ENCODE results near the gene FGF14.

DNA sequence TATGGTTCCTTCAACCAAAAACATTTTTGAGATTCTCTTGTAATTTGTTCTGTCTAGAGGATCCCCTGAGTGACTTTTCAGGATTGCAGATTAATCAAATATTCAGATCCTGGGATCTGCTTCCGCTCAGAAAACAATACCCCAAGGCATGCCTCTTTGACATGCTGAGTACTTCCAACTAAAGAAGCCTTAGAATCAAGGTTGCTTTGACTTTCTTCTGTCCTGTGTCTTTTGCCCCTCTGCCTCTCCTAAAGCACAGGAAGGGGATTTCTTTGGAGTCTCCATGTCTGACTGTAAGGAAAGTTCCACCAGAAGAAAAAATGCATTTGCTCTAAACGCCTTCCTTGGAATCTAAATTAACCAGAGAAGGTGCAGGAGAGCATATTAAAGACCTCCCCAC lies 431.5 kb downstream of the FGF14 start:
- TF ChIP-seq, protein P1, sequence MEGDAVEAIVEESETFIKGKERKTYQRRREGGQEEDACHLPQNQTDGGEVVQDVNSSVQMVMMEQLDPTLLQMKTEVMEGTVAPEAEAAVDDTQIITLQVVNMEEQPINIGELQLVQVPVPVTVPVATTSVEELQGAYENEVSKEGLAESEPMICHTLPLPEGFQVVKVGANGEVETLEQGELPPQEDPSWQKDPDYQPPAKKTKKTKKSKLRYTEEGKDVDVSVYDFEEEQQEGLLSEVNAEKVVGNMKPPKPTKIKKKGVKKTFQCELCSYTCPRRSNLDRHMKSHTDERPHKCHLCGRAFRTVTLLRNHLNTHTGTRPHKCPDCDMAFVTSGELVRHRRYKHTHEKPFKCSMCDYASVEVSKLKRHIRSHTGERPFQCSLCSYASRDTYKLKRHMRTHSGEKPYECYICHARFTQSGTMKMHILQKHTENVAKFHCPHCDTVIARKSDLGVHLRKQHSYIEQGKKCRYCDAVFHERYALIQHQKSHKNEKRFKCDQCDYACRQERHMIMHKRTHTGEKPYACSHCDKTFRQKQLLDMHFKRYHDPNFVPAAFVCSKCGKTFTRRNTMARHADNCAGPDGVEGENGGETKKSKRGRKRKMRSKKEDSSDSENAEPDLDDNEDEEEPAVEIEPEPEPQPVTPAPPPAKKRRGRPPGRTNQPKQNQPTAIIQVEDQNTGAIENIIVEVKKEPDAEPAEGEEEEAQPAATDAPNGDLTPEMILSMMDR (IDR thresholded peaks at IDR 0.05): no peak
- TF ChIP-seq, protein P2, sequence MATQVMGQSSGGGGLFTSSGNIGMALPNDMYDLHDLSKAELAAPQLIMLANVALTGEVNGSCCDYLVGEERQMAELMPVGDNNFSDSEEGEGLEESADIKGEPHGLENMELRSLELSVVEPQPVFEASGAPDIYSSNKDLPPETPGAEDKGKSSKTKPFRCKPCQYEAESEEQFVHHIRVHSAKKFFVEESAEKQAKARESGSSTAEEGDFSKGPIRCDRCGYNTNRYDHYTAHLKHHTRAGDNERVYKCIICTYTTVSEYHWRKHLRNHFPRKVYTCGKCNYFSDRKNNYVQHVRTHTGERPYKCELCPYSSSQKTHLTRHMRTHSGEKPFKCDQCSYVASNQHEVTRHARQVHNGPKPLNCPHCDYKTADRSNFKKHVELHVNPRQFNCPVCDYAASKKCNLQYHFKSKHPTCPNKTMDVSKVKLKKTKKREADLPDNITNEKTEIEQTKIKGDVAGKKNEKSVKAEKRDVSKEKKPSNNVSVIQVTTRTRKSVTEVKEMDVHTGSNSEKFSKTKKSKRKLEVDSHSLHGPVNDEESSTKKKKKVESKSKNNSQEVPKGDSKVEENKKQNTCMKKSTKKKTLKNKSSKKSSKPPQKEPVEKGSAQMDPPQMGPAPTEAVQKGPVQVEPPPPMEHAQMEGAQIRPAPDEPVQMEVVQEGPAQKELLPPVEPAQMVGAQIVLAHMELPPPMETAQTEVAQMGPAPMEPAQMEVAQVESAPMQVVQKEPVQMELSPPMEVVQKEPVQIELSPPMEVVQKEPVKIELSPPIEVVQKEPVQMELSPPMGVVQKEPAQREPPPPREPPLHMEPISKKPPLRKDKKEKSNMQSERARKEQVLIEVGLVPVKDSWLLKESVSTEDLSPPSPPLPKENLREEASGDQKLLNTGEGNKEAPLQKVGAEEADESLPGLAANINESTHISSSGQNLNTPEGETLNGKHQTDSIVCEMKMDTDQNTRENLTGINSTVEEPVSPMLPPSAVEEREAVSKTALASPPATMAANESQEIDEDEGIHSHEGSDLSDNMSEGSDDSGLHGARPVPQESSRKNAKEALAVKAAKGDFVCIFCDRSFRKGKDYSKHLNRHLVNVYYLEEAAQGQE (IDR thresholded peaks at IDR 0.05; ENCODE audit: low read depth, low read length): no peak
- TF ChIP-seq FOXM1 (IDR thresholded peaks at IDR 0.05; ENCODE audit: low read depth) (no peak), CHD2 (IDR thresholded peaks at IDR 0.05; ENCODE audit: low read length, partially characterized antibody) (no peak), GATA2 (CRISPR knock-in tag; IDR thresholded peaks at IDR 0.05) (no peak), SIN3A (IDR thresholded peaks at IDR 0.05; ENCODE audit: borderline replicate concordance, low read depth, low read length) (no peak), TAF1 (IDR thresholded peaks at IDR 0.05; ENCODE audit: borderline replicate concordance, low read depth, low read length) (no peak), MEF2A (IDR thresholded peaks at IDR 0.05; ENCODE audit: borderline replicate concordance, low read depth) (no peak), RAD21 (IDR thresholded peaks at IDR 0.05; ENCODE audit: low read length) (no peak)
- TF ChIP-seq, protein P3, sequence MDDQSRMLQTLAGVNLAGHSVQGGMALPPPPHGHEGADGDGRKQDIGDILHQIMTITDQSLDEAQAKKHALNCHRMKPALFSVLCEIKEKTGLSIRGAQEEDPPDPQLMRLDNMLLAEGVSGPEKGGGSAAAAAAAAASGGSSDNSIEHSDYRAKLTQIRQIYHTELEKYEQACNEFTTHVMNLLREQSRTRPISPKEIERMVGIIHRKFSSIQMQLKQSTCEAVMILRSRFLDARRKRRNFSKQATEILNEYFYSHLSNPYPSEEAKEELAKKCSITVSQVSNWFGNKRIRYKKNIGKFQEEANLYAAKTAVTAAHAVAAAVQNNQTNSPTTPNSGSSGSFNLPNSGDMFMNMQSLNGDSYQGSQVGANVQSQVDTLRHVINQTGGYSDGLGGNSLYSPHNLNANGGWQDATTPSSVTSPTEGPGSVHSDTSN (IDR thresholded peaks at IDR 0.05): no peak
- TF ChIP-seq, protein P4, sequence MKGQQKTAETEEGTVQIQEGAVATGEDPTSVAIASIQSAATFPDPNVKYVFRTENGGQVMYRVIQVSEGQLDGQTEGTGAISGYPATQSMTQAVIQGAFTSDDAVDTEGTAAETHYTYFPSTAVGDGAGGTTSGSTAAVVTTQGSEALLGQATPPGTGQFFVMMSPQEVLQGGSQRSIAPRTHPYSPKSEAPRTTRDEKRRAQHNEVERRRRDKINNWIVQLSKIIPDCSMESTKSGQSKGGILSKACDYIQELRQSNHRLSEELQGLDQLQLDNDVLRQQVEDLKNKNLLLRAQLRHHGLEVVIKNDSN (IDR thresholded peaks at IDR 0.05; ENCODE audit: borderline replicate concordance, low read depth): no peak

Measured in SK-N-SH (cell line).